SHP77 (cell line): ENCODE results near the gene GTF2B.
"Not testable (repeated sequence)": the region's sequence is repeated elsewhere in the genome, so short reads cannot be mapped to it uniquely, and the experiment has no call there.

Experiments used
- DNase-seq, 2 experiments: peaks; one replicate each; lab custom pipeline; 2025; lab: John Stamatoyannopoulos, UW

The GTF2B gene

DNA sequence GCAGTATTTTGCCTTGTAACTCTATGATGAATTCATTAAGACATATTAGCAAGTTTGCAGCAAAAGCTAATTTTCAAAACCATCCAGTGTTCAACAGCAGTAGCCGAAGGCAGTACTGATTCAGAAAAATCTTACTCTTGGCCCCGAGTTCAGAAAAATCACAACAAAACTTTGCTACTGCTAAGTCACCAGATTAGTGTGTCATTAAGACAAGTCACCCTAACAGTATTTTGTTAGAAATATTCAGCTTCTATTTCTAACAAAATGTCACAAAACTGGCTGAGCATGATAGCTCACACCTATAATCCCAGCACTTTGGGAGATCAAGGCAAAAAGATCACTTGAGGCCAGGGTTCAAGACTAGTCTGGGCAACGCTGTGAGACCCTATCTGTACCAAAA lies 8.2 kb downstream of the GTF2B start:
- DNase-seq = no peak

DNA sequence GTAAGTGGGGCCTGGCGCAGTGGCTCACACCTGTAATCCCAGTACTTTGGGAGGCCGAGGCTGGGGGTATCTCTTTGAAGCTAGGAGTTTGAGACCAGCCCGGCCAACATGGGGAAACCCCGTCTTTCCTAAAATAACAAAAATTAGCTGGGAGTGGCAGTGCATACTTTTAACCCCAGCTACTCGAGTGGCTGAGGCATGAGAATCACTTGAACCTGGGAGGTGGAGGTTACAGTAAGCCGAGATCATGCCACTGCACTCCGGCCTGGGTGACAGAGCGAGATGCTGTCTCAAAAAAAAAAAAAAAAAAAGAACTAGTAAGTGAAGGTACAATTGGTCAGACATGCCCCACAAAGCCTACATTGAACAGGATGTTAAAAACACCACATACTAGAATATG lies 10.7 kb downstream of the GTF2B start:
- not testable (repeated sequence) for DNase-seq

DNA sequence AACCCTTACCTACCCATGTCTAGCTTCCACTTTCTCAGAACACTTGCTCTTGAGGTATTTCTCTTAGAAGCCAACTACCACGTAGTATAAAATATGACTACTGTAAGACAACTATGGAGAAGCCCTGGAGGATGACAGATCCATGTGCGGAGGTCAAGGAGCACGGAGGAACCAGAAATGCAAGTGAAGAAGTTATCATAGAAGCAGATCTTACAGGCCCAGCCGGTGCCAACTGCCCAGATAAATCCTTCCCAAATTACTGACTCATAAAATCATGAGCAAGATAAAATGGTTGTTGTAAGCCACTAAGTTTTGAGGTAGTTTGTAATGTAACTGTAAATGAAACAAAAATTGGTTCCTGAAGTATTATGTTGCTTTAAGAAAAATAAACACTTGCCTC lies 12.6 kb downstream of the GTF2B start:
- no peak for DNase-seq

DNA sequence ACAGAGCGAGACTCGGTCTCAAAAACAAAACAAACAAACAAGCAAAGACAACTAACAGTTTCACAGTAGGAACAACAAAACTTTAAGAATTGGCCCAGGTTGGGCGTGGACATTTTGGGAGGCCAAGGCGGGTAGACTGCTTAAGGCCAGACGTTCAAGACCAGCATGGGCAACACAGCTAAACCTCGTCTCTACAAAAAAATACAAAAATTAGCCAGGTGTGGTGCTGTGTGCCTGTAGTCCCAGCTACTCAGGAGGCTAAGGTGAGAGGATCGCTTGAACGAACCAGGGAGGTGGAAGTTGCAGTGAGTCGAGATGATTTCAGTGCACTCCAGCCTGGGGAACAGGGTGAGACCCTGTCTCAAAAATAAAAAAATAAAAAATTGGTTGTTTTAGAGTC lies 13.5 kb downstream of the GTF2B start:
- DNase-seq = no peak

GRCh38 chr1:88877382-88877825 lies 14.0 kb downstream of the GTF2B start:
- DNase-seq = peak in 1 of 2 experiments; percentile 9

DNA sequence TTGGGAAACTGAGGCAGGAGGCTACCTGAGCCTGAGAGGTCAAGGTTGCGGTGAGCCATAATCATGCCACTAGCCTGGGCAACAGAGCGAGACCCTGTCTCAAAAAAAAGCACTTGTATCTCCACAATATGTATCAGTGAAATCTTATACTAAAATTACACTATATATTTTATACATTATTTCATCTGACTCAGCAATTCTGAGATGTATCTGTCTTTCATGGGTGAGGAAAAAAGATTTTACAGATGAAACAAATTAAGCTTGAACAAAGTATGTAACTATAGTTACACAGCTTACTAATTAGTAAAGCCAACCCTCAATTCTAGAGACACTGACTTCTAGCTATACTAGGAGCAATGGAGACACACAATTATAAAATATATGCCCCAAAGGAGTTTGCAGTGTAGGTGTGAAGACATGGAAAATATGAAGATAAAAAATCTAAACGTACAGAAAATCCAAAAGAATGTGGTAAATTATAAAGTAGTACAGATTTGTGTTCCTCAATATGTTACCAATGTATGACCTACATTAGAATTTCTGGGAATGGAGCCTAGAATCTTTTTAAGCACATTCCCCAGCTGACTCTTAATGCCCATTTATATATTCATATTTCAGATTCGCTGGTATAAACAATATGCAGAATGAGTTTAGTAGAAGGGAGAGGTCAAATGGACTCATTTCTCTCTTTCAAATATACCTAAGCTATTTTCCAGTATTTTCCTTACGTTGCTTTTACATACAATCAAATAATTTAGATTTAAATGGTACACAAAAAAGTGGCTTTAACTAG lies 14.6 kb downstream of the GTF2B start:
- no peak for DNase-seq

GRCh38 chr1:88875595-88875994 lies 15.8 kb downstream of the GTF2B start:
- DNase-seq = no peak

- no peak for DNase-seq
Measured at GRCh38 chr1:88873737-88874349, 17.5 kb downstream of the GTF2B start.

- not testable (repeated sequence) for DNase-seq
Measured at GRCh38 chr1:88869644-88870043, 21.7 kb downstream of the GTF2B start.

DNA sequence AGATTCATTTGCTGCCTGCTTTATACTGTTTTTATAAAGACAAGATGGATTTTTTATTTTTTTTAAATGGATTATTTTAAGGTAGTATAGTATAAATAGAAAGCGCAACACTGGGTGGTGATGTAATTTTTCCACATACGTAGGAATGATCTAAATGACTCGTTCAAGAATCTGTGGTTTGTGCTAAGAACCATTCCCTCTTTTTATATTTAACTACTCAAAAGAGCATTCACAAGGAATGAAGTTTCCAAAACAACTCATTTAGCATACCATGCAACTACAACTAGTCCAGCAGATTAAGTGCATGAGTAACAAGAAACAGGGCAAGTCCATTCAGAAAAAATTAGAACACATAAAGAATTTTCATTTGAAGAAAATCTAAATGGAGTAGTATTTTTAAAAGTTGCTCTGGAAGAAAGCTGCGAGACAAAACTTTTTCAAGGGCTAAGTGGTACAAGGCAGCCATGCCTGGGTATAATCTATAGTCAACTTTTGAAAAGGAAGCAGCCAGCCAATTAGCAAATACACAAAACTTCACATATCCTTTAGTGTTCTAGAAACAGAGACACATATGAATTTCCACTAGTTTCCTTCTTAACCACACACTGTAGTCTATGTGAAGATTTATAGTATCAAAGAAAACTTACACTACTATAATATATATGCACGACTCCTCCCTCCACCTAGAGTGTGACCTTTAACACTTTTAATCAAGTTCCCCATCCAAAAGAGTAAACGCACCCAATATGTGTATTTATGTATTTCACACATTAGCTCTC lies 23.4 kb downstream of the GTF2B start:
- no peak for DNase-seq

- DNase-seq = no peak
Measured at GRCh38 chr1:88851303-88852063, 39.9 kb downstream of the GTF2B start.

DNA sequence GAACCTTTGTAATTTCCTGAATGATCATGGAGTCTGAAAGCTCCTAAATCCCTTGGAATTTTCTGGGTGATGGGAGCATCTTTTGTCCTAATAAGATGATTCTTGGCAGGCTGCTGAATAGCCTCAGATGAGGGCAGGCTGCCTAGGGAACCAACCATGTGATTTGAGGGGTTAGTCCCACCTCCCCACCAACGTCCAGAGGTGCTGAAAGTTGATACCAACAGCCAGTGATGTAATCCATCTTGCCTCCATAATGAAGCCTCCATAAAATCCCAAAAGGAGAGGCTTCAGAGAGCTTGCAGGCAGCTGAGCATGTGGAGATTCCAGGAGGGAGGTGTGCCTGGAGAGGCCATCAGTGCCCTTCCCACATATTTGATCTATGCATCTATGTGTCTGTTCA lies 43.7 kb downstream of the GTF2B start:
- DNase-seq = no peak

DNA sequence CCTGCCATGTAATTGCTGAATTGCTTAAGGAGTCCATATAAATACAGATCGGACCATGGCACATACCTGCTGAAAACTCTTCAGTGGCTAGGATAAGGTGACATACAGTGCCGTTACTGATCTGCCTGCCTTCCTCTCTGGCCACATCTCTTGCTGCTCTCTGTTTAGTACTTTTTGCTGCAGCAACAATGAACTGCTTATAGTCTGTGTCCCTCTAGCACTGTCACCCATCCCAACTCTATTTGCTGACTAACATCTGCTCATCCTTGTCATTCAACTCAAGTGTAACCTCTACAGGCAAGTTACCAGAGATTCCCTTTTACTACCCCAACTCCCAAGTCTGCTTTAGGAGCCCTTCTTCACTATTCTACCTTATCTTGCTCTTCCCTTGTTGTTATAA lies 65.6 kb downstream of the GTF2B start:
- DNase-seq = no peak

DNA sequence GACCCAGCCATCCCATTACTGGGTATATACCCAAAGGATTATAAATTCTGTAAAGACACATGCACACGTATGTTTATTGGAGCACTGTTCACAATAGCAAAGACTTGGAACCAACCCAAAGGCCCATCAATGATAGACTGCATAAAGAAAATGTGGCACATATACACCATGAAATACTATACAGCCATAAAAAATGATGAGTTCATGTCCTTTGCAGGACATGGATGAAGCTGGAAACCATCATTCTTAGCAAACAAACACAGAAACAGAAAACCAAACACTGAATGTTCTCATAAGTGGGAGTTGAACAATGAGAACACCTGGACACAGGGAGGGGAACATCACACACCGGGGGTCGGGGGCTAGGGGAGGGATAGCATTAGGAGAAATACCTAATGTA lies 71.7 kb downstream of the GTF2B start:
- not testable (repeated sequence) for DNase-seq

DNA sequence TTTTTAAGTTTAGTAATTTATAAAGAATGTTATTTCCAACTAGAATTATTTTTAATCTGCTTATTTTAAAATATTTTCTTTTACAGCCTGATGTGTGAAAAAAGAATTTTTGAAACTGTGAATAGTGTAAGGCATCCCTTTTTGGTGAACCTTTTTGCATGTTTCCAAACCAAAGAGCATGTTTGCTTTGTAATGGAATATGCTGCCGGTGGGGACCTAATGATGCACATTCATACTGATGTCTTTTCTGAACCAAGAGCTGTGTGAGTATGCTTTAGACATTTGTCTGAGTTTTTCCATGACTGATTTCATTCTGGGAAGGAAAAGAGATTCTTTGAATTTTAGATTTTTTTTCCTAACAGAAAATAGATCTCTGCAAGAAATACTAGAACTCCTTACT lies 77.9 kb downstream of the GTF2B start:
- DNase-seq = no peak

DNA sequence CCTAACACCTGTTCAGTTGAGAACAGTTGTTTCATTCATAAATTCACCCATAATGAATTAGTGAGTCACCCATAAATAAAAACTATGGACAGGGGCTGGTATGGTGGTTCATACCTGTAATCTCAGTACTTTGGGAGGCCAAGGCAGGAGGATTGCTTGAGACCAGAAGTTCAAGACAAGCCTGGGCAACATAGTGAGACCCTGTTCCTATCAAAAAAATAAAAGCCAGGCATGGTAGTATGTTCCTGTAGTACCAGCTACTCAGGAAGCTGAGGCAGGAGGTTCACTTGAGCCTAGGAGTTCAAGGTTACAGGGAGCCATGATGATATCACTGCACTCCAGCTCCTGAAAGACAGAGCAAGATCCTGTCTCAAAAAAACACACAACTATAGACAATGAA lies 79.0 kb downstream of the GTF2B start:
- no peak for DNase-seq

- no peak for DNase-seq
Measured at GRCh38 chr1:88803444-88803843, 87.9 kb downstream of the GTF2B start.

DNA sequence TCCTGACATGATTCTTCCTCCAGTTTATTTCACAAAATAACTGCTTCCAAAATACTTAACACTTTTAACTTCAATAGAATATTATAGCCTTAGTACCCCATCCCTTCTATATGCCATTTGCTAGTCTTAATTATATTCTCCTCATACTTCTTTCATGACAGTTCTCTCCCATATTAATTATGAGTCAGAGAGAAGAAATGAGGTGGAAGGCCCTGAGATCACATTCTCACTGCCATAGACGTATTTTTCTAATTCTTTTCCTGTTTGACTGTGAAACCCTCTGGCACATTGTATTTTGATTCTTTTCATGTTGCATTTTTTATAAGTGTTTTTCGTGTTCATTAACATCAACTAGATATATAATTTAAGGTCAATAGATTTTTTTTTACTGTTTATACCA lies 88.4 kb downstream of the GTF2B start:
- DNase-seq = no peak
